GM23338 (cell line): ENCODE measurements around the gene POMP. TPM values are rescaled to one million over a fixed set of nuclear protein-coding genes. Genes with fewer than 3 reads are reported as not detected.

Experiments used
- ATAC-seq: fragments of 200-7000 bp; cut with Tn5 transposase; 3 replicates; pipeline ENCODE4 v1.9.1; 2020
- DNase-seq: peaks from one replicate; pipeline ENCODE4 v3.0.0-alpha.2; 2015; ENCODE audit warnings: low spot score
- H2AFZ ChIP-seq: fragments of 200-600 bp; sonication (generic); 2 replicates; pipeline ENCODE4 v1.8.0; 2016; ENCODE audit warnings: antibody characterized with exemption, mild to moderate bottlenecking, moderate library complexity
- H3F3A ChIP-seq: fragments of 200-600 bp; sonication (generic); replicated peaks from 2 replicates; pipeline ENCODE4 v1.8.0; 2017; ENCODE audit warnings: antibody characterized with exemption, mixed run types, low read depth
- H3K27ac ChIP-seq: fragments of 200-600 bp; sonication (generic); 2 replicates; pipeline ENCODE4 v1.6.1; 2016; ENCODE audit warnings: low read depth
- H3K27me3 ChIP-seq: fragments of 200-600 bp; sonication (generic); 2 replicates; pipeline ENCODE4 v1.8.0; 2016; ENCODE audit warnings: mild to moderate bottlenecking, mixed run types, moderate library complexity; ENCODE audit not compliant: insufficient read depth
- H3K36me3 ChIP-seq: fragments of 200-600 bp; sonication (generic); 2 replicates; pipeline ENCODE4 v1.8.0; 2016; ENCODE audit warnings: mild to moderate bottlenecking; ENCODE audit not compliant: insufficient read depth
- H3K4me1 ChIP-seq: fragments of 200-600 bp; sonication (generic); 2 replicates; pipeline ENCODE4 v1.8.0; 2016; ENCODE audit warnings: mild to moderate bottlenecking, moderate library complexity; ENCODE audit not compliant: insufficient read depth
- H3K4me2 ChIP-seq: fragments of 200-600 bp; sonication (generic); 2 replicates; pipeline ENCODE4 v1.7.1; 2017; ENCODE audit warnings: mixed run types
- H3K4me3 ChIP-seq: fragments of 200-600 bp; sonication (generic); 2 replicates; pipeline ENCODE4 v1.6.1; 2016; ENCODE audit warnings: mixed run types
- H3K79me2 ChIP-seq: fragments of 200-600 bp; sonication (generic); replicated peaks from 2 replicates; pipeline ENCODE4 v1.8.0; 2017; ENCODE audit warnings: mild to moderate bottlenecking; ENCODE audit not compliant: insufficient read depth
- H3K9me2 ChIP-seq: fragments of 200-600 bp; sonication (generic); 2 replicates; pipeline ENCODE4 v1.8.0; 2017; ENCODE audit not compliant: insufficient read depth
- H4K20me1 ChIP-seq: fragments of 200-600 bp; sonication (generic); replicated peaks from 2 replicates; pipeline ENCODE4 v1.8.0; 2017; ENCODE audit warnings: mild to moderate bottlenecking; ENCODE audit not compliant: insufficient read depth
- H3K27ac Mint-ChIP-seq: 2 replicates; pipeline ENCODE4 v1.8.0; 2020; ENCODE audit warnings: inconsistent platforms, mild to moderate bottlenecking, moderate library complexity, mixed read lengths
- H3K27me3 Mint-ChIP-seq: 3 replicates; pipeline ENCODE4 v1.8.0; 2022; ENCODE audit warnings: low read depth, mild to moderate bottlenecking, moderate library complexity, mixed read lengths, inconsistent platforms; ENCODE audit not compliant: insufficient read depth, poor library complexity
- H3K36me3 Mint-ChIP-seq: 3 replicates; pipeline ENCODE4 v1.8.0; 2021; ENCODE audit warnings: low read depth, mild to moderate bottlenecking, inconsistent platforms, moderate library complexity, mixed read lengths
- H3K4me1 Mint-ChIP-seq: 3 replicates; pipeline ENCODE4 v1.8.0; 2020; ENCODE audit warnings: mild to moderate bottlenecking, inconsistent platforms, mixed read lengths
- H3K4me3 Mint-ChIP-seq: 3 replicates; pipeline ENCODE4 v1.8.0; 2021; ENCODE audit warnings: moderate library complexity, mild to moderate bottlenecking, inconsistent platforms, mixed read lengths
- H3K9me3 Mint-ChIP-seq: 3 replicates; pipeline ENCODE4 v1.8.0; 2020; ENCODE audit warnings: moderate library complexity, mild to moderate bottlenecking, inconsistent platforms, mixed read lengths
- CREB1 ChIP-seq: fragments of 250-450 bp; sonication (Bioruptor Pico); IDR thresholded peaks from 2 replicates; pipeline ENCODE4 v1.5.0; 2020; ENCODE audit warnings: low read depth, mild to moderate bottlenecking, moderate library complexity
- EZH2 ChIP-seq: fragments of 200-600 bp; sonication (generic); IDR thresholded peaks from one replicate; pipeline ENCODE4 v1.8.0; 2017; ENCODE audit warnings: antibody characterized with exemption, mild to moderate bottlenecking, low read depth; ENCODE audit not compliant: unreplicated experiment
- JUNB ChIP-seq: IDR thresholded peaks from one replicate; pipeline ENCODE4 v1.6.1; 2016; ENCODE audit warnings: antibody characterized with exemption; ENCODE audit not compliant: unreplicated experiment
- NANOG ChIP-seq: IDR thresholded peaks from 2 replicates; pipeline ENCODE4 v1.6.1; 2016; ENCODE audit warnings: antibody characterized with exemption, borderline replicate concordance
- POLR2AphosphoS5 ChIP-seq: IDR thresholded peaks from 2 replicates; pipeline ENCODE4 v1.6.1; 2016; ENCODE audit warnings: antibody characterized with exemption, low read depth
- STAT1 ChIP-seq: IDR thresholded peaks from one replicate; pipeline ENCODE4 v1.6.1; 2016; ENCODE audit warnings: antibody characterized with exemption; ENCODE audit not compliant: unreplicated experiment
- ZNF114 ChIP-seq: fragments of 250-450 bp; sonication (Bioruptor Pico); IDR thresholded peaks from 2 replicates; pipeline ENCODE4 v1.5.0; 2020; ENCODE audit warnings: mild to moderate bottlenecking, moderate library complexity
- ZNF331 ChIP-seq: fragments of 250-450 bp; sonication (Bioruptor Pico); IDR thresholded peaks from 2 replicates; pipeline ENCODE4 v1.5.0; 2020; ENCODE audit warnings: low read depth, mild to moderate bottlenecking, moderate library complexity
- polyA plus RNA-seq: library from polyadenylated mRNA; unstranded; fragments of >200 nt; fragmentation: Nextera tagmentation; extraction: Ambion mirVana; gene quantifications from 2 replicates; pipeline ENCODE4 v1.2.1, GENCODE V29; 2016
- total RNA-seq: library from RNA; depleted of rRNA; stranded (reverse); fragments of >200 nt; shearing (Covaris generic); gene quantifications from 2 replicates; pipeline ENCODE4 v1.2.3, GENCODE V29; 2014
- TF ChIP-seq, protein P1 (sequence below): IDR thresholded peaks from one replicate; pipeline ENCODE4 v1.6.1; 2018; ENCODE audit warnings: antibody characterized with exemption; ENCODE audit not compliant: unreplicated experiment
- TF ChIP-seq, protein P2 (sequence below): IDR thresholded peaks from 2 replicates; pipeline ENCODE4 v1.6.1; 2016; ENCODE audit warnings: antibody characterized with exemption

The POMP gene
- total and polyA plus RNA-seq, 2 experiments from 2014 or later: 95.9 to 446 TPM

- H3K27ac Mint-ChIP-seq: no peak overlapping the region
- no peaks in the 10 kb centered on the region for H3K27me3 Mint-ChIP-seq
- Histone ChIP-seq H2AFZ (no peak overlapping the region), H3K36me3 (no peaks in the 10 kb centered on the region), H3K9me2 (no peaks in the 10 kb centered on the region), H3K27me3 (no peaks in the 10 kb centered on the region), H3K4me3 (no peak overlapping the region), H4K20me1 (no peaks in the 10 kb centered on the region), H3K79me2 (no peaks in the 10 kb centered on the region), H3K4me1 (no peaks in the 10 kb centered on the region), H3K27ac (no peak overlapping the region), H3F3A (no peaks in the 10 kb centered on the region), H3K4me2 (no peak overlapping the region)
- TF ChIP-seq, protein P1, sequence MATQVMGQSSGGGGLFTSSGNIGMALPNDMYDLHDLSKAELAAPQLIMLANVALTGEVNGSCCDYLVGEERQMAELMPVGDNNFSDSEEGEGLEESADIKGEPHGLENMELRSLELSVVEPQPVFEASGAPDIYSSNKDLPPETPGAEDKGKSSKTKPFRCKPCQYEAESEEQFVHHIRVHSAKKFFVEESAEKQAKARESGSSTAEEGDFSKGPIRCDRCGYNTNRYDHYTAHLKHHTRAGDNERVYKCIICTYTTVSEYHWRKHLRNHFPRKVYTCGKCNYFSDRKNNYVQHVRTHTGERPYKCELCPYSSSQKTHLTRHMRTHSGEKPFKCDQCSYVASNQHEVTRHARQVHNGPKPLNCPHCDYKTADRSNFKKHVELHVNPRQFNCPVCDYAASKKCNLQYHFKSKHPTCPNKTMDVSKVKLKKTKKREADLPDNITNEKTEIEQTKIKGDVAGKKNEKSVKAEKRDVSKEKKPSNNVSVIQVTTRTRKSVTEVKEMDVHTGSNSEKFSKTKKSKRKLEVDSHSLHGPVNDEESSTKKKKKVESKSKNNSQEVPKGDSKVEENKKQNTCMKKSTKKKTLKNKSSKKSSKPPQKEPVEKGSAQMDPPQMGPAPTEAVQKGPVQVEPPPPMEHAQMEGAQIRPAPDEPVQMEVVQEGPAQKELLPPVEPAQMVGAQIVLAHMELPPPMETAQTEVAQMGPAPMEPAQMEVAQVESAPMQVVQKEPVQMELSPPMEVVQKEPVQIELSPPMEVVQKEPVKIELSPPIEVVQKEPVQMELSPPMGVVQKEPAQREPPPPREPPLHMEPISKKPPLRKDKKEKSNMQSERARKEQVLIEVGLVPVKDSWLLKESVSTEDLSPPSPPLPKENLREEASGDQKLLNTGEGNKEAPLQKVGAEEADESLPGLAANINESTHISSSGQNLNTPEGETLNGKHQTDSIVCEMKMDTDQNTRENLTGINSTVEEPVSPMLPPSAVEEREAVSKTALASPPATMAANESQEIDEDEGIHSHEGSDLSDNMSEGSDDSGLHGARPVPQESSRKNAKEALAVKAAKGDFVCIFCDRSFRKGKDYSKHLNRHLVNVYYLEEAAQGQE: no peak
- TF ChIP-seq ZNF114 (CRISPR knock-in tag) (no peak), NANOG (no peak), EZH2 (no peak), STAT1 (no peak), ZNF331 (CRISPR knock-in tag) (no peak), POLR2AphosphoS5 (no peak), CREB1 (CRISPR knock-in tag) (no peak)
- TF ChIP-seq, protein P2, sequence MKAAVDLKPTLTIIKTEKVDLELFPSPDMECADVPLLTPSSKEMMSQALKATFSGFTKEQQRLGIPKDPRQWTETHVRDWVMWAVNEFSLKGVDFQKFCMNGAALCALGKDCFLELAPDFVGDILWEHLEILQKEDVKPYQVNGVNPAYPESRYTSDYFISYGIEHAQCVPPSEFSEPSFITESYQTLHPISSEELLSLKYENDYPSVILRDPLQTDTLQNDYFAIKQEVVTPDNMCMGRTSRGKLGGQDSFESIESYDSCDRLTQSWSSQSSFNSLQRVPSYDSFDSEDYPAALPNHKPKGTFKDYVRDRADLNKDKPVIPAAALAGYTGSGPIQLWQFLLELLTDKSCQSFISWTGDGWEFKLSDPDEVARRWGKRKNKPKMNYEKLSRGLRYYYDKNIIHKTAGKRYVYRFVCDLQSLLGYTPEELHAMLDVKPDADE: no peak
- DNase-seq: no peak
- H3K9me3 Mint-ChIP-seq: no peaks in the 10 kb centered on the region
- H3K4me3 Mint-ChIP-seq: no peak overlapping the region
- 0 out of 3 replicates have a peak, but pooled peaks cover 4% of the 10 kb centered on the region for H3K4me1 Mint-ChIP-seq
- no peak for ATAC-seq
- no peaks in the 10 kb centered on the region for H3K36me3 Mint-ChIP-seq
Measured at GRCh38 chr13:28707629-28708427, 48.9 kb downstream of the POMP start.

DNA sequence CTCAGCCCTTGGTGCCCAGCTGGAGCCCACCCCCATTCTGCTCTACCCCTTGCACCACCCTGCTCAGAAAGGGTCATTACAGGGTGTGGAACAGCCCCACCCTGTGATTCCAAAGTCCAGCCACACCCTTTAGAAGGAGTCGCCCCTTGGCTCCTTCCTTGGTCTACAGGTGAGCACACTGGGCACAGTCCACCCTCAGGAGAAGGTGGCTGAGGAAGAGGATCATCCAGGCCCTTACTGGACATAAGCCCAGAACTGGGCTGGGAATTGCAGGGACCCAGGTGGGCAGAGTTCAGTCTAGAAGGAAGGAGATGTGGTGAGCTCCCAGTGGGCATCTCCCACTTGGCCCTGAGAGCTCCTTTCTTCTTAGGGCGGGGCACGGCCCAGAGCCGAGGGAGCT, 51.2 kb downstream of the POMP start:
- DNase-seq: no peak
- H4K20me1 ChIP-seq: no peaks in the 10 kb centered on the region
- TF ChIP-seq STAT1 (no peak), CREB1 (CRISPR knock-in tag) (no peak), ZNF114 (CRISPR knock-in tag) (no peak), EZH2 (no peak), JUNB (no peak), ZNF331 (CRISPR knock-in tag) (no peak), POLR2AphosphoS5 (no peak)
- TF ChIP-seq, protein P2: no peak
- TF ChIP-seq, protein P1: no peak

More for the DNA sequence above, 51.2 kb downstream of the POMP start:
- no peaks in the 10 kb centered on the region for H3F3A ChIP-seq
- H3K4me1 ChIP-seq: no peaks in the 10 kb centered on the region
- no peaks in the 10 kb centered on the region for H3K36me3 ChIP-seq
- Mint-ChIP-seq H3K27me3 (no peaks in the 10 kb centered on the region), H3K9me3 (no peaks in the 10 kb centered on the region), H3K36me3 (no peaks in the 10 kb centered on the region), H3K4me3 (no peak overlapping the region), H3K27ac (no peak overlapping the region), H3K4me1 (0 out of 3 replicates have a peak, but pooled peaks cover 4% of the 10 kb centered on the region)
- H3K27me3 ChIP-seq: no peaks in the 10 kb centered on the region
- no peak for ATAC-seq
- no peak overlapping the region for H3K4me2 ChIP-seq
- H2AFZ ChIP-seq: no peak overlapping the region
- no peak overlapping the region for H3K27ac ChIP-seq
- no peak overlapping the region for H3K4me3 ChIP-seq
- no peaks in the 10 kb centered on the region for H3K9me2 ChIP-seq
- H3K79me2 ChIP-seq: no peaks in the 10 kb centered on the region
